ENCODE measurements around the gene SLC35F3. TPM values are rescaled to one million over a fixed set of nuclear protein-coding genes. Genes with fewer than 3 reads are reported as not detected.

The SLC35F3 gene
- total and polyA plus RNA-seq, 2 donors from 2014 or later, result 0.41 to 0.66 TPM

DNA sequence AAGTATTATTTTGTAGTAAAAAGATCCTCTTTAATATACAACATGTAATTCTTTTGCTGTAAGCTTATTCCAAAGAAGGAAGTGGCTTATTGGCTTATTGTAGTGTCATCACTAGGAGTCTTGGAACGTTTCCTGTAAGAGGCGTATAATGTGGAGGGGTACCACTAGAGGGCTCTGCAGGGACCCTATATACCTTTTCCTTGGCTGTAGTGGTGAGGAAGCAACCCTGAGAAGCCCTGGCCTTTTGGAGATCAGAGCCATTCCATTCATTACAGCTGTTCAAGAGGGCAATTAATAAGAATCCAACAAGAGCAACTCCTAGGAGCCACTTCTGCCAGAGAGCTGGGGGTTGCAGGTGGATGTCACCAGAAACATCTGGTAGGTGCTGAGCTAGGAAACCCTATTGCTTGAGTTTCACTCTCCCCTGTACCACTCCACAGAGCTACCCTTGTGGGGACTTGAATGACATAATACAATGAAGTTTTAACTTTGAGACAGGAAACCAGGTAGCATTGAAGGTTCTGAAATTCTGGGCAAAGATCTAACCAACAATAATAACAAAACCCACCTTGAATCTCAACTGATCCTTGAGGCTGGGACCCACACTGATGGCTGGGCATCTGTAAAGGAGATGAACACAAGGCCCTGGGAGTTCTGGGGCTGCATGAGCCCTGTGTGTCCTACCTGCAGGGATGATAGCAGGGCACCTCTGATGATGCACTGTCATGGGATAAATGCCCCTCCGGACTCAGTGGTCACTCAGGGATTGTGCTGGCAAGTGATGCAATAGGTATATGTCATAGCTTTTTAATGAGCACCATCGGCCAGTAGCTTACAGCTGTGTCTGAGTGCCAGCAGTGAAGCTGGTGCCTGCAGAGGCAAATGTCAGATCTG, 308.5 kb downstream of the SLC35F3 start:
- no peak overlapping the region for H3K27ac ChIP-seq (ENCODE audit: low read depth in 2 of 2, low read length in 2 of 2)
- DNase-seq, result peak in 3 of 5 donors; percentile 36 to 67 (median 58)
- FAIRE-seq, result no peak

DNA sequence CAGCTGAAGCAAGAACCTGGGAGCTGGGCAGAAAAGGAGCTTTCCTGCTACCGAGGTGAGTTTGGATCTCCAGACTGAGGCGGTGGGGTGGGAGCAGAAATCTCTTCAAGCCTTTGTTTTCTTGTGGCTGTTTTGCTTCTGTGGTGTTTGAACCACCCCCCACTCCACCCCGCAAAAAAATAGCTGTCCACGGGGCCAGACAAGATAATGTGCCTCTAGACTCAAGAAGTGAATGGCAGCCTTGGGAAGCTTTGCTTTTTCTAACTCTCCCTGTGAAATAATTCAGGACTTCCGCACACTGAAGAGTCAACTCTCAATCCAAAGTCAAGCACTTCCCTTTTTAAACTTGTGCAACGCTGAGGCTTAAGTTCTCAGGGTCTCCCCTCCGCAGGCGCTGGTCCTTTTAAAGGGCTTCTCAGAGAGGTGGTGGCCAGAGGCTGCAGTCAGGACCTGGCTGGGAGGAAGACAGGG, 309.2 kb downstream of the SLC35F3 start:
- DNase-seq, result peak in 1 of 5 donors; percentile 50
- H3K9me3 ChIP-seq (ENCODE audit: control insufficient read depth in 2 of 3, insufficient read depth in 1 of 3, low read length in 3 of 3), result no peaks in the 10 kb centered on the region
- H3K27me3 ChIP-seq (ENCODE audit: control insufficient read depth, insufficient read depth, low read length), result peaks cover 2% of the 10 kb centered on the region
- H3K36me3 ChIP-seq (ENCODE audit: control insufficient read depth in 2 of 3, insufficient read depth in 3 of 3, low read length in 3 of 3), result no peaks in the 10 kb centered on the region
- H3K4me3 ChIP-seq (ENCODE audit: low read length in 3 of 3), result peak overlapping the region in 1 of 3 donors; percentile 36
- H3K27ac ChIP-seq (ENCODE audit: low read depth in 2 of 2, low read length in 2 of 2), result no peak overlapping the region
- H3K9ac ChIP-seq (ENCODE audit: low read length in 3 of 3), result no peak overlapping the region
- H3K4me1 ChIP-seq (ENCODE audit: control insufficient read depth in 2 of 3, insufficient read depth in 2 of 3, low read depth in 1 of 3, low read length in 3 of 3), result no peaks in the 10 kb centered on the region
- TF ChIP-seq, protein P1, sequence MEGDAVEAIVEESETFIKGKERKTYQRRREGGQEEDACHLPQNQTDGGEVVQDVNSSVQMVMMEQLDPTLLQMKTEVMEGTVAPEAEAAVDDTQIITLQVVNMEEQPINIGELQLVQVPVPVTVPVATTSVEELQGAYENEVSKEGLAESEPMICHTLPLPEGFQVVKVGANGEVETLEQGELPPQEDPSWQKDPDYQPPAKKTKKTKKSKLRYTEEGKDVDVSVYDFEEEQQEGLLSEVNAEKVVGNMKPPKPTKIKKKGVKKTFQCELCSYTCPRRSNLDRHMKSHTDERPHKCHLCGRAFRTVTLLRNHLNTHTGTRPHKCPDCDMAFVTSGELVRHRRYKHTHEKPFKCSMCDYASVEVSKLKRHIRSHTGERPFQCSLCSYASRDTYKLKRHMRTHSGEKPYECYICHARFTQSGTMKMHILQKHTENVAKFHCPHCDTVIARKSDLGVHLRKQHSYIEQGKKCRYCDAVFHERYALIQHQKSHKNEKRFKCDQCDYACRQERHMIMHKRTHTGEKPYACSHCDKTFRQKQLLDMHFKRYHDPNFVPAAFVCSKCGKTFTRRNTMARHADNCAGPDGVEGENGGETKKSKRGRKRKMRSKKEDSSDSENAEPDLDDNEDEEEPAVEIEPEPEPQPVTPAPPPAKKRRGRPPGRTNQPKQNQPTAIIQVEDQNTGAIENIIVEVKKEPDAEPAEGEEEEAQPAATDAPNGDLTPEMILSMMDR (IDR thresholded peaks at IDR 0.05; ENCODE audit: borderline replicate concordance, extremely low read depth, insufficient read depth), result no peak
- intact Hi-C loops (cut with DNase I), result no loop called here
- no peak for FAIRE-seq

More for the DNA sequence above, 308.5 kb downstream of the SLC35F3 start:
- no peaks in the 10 kb centered on the region for H3K9me3 ChIP-seq (ENCODE audit: control insufficient read depth in 2 of 3, insufficient read depth in 1 of 3, low read length in 3 of 3)
- peaks cover 2% of the 10 kb centered on the region for H3K27me3 ChIP-seq (ENCODE audit: control insufficient read depth, insufficient read depth, low read length)
- TF ChIP-seq, protein P1 (IDR thresholded peaks at IDR 0.05; ENCODE audit: borderline replicate concordance, extremely low read depth, insufficient read depth), result peak; percentile 12
- H3K9ac ChIP-seq (ENCODE audit: low read length in 3 of 3), result no peak overlapping the region
- no peaks in the 10 kb centered on the region for H3K36me3 ChIP-seq (ENCODE audit: control insufficient read depth in 2 of 3, insufficient read depth in 3 of 3, low read length in 3 of 3)
- H3K4me3 ChIP-seq (ENCODE audit: low read length in 3 of 3), result no peak overlapping the region
- intact Hi-C loops (cut with DNase I), result no loop called here
- H3K4me1 ChIP-seq (ENCODE audit: control insufficient read depth in 2 of 3, insufficient read depth in 2 of 3, low read depth in 1 of 3, low read length in 3 of 3), result no peaks in the 10 kb centered on the region

DNA sequence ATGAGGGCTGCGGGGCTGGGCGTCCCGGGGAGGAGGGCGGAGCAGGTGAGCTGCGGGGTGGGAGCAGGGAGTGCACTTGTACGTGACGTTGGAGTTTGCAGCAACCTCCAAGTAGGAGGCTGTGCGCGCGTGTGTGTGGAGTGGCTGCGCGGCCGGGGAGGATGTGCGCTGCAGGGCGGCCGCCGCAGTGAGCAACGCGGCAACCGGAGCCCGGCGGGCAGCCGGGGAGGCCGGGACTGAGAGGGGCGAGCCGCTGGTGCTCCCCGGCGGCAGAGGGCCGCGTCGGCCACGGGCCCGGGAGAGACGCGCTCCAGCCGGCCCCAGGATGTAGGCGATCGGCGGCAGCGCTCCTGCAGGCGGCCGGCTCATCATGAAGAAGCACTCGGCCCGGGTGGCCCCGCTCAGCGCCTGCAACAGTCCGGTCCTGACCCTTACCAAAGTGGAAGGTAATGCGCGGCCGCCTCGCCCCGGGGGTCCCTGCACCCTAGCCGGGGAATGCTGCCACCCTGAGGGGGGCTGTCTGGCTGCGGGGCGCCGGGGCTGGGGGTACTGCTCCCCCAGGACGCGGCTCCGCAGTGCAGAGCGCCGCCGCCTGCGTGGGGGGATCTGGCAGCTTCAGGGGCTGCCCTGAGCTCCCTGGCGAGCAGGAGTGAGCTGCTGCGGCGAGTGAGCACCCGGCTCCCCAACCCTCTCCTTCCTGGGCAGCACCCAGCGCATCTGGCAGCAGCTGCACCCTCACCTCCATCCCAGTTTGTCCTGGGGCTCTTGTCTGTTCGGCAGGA, 309.8 kb downstream of the SLC35F3 start:
- Histone ChIP-seq H3K36me3 (ENCODE audit: control insufficient read depth in 2 of 3, insufficient read depth in 3 of 3, low read length in 3 of 3) (no peaks in the 10 kb centered on the region), H3K9ac (ENCODE audit: low read length in 3 of 3) (no peak overlapping the region)
- FAIRE-seq, result no peak

More for the DNA sequence above, 309.8 kb downstream of the SLC35F3 start:
- H3K9me3 ChIP-seq (ENCODE audit: control insufficient read depth in 2 of 3, insufficient read depth in 1 of 3, low read length in 3 of 3), result no peaks in the 10 kb centered on the region
- H3K4me1 ChIP-seq (ENCODE audit: control insufficient read depth in 2 of 3, insufficient read depth in 2 of 3, low read depth in 1 of 3, low read length in 3 of 3), result no peaks in the 10 kb centered on the region
- H3K27ac ChIP-seq (ENCODE audit: low read depth in 2 of 2, low read length in 2 of 2), result no peak overlapping the region
- peak; percentile 28 to 77 (median 56) for DNase-seq
- H3K27me3 ChIP-seq (ENCODE audit: control insufficient read depth, insufficient read depth, low read length), result peaks cover 2% of the 10 kb centered on the region
- peak overlapping the region in 1 of 3 donors; percentile 36 for H3K4me3 ChIP-seq (ENCODE audit: low read length in 3 of 3)
- intact Hi-C loops (cut with DNase I), result no loop called here
- TF ChIP-seq, protein P1 (IDR thresholded peaks at IDR 0.05; ENCODE audit: borderline replicate concordance, extremely low read depth, insufficient read depth), result no peak

Measured in kidney (tissue), 14 donors.